ENCODE data around the gene UGT1A9.

GRCh38 chr2:233764264-233764663 lies 92.6 kb downstream of the UGT1A9 start:
- TF ChIP-seq CTCF (IDR thresholded peaks at IDR 0.05; ENCODE audit: insufficient read depth, low read length) (no peak), POLR2AphosphoS5 (IDR thresholded peaks at IDR 0.05; ENCODE audit: low read depth) (no peak), GABPA (IDR thresholded peaks at IDR 0.05; ENCODE audit: low read depth) (no peak)
